ENCODE data around the gene RANGAP1.
"Not testable (repeated sequence)": the region's sequence is repeated elsewhere in the genome, so short reads cannot be mapped to it uniquely, and the experiment has no call there.

The RANGAP1 gene

GRCh38 chr22:41261541-41262249 is 24.3 kb downstream of the RANGAP1 start:
- no peak for TF ChIP-seq EZH2phosphoT487 (IDR thresholded peaks at IDR 0.05; ENCODE audit: borderline replicate concordance)
- TF ChIP-seq, protein P1, sequence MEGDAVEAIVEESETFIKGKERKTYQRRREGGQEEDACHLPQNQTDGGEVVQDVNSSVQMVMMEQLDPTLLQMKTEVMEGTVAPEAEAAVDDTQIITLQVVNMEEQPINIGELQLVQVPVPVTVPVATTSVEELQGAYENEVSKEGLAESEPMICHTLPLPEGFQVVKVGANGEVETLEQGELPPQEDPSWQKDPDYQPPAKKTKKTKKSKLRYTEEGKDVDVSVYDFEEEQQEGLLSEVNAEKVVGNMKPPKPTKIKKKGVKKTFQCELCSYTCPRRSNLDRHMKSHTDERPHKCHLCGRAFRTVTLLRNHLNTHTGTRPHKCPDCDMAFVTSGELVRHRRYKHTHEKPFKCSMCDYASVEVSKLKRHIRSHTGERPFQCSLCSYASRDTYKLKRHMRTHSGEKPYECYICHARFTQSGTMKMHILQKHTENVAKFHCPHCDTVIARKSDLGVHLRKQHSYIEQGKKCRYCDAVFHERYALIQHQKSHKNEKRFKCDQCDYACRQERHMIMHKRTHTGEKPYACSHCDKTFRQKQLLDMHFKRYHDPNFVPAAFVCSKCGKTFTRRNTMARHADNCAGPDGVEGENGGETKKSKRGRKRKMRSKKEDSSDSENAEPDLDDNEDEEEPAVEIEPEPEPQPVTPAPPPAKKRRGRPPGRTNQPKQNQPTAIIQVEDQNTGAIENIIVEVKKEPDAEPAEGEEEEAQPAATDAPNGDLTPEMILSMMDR (conservative IDR thresholded peaks at IDR 0.05; ENCODE audit: low read length): no peak
- no peaks in the 10 kb centered on the region for H3K9me2 ChIP-seq (replicated peaks; ENCODE audit: low read depth, low read length)
- H3K4me2 ChIP-seq (ENCODE audit: low read depth, low read length, poor library complexity, severe bottlenecking): no peak overlapping the region
- no peak overlapping the region for H3K4me3 ChIP-seq (ENCODE audit: low read length, poor library complexity, severe bottlenecking)
- H3F3A ChIP-seq (ENCODE audit: low read depth): no peaks in the 10 kb centered on the region
- H3K36me3 ChIP-seq (ENCODE audit: insufficient read depth, low read length): peaks cover 91% of the 10 kb centered on the region; the same call in 1 of the 2 replicates
- H3K9ac ChIP-seq (ENCODE audit: low read depth, low read length, poor library complexity, severe bottlenecking): no peak overlapping the region
- no peaks in the 10 kb centered on the region for H4K20me1 ChIP-seq (ENCODE audit: insufficient read depth, low read length, poor library complexity, severe bottlenecking)
- H3K4me1 ChIP-seq (ENCODE audit: insufficient read depth, low read length, poor library complexity, severe bottlenecking): no peaks in the 10 kb centered on the region
- no peaks in the 10 kb centered on the region for H3K9me3 ChIP-seq (ENCODE audit: insufficient read depth, low read depth, low read length)
- H3K79me2 ChIP-seq (ENCODE audit: insufficient read depth, low read length): no peaks in the 10 kb centered on the region
- no peaks in the 10 kb centered on the region for H3K27me3 ChIP-seq (ENCODE audit: insufficient read depth, low read length, poor library complexity, severe bottlenecking)
- H2AFZ ChIP-seq (ENCODE audit: low read length): no peak overlapping the region

- Histone ChIP-seq H3K4me3 (ENCODE audit: low read length, poor library complexity, severe bottlenecking) (no peak overlapping the region), H3K9ac (ENCODE audit: low read depth, low read length, poor library complexity, severe bottlenecking) (no peak overlapping the region), H3K9me2 (replicated peaks; ENCODE audit: low read depth, low read length) (no peaks in the 10 kb centered on the region), H3K4me1 (ENCODE audit: insufficient read depth, low read length, poor library complexity, severe bottlenecking) (no peaks in the 10 kb centered on the region), H3K79me2 (ENCODE audit: insufficient read depth, low read length) (no peaks in the 10 kb centered on the region), H3K36me3 (ENCODE audit: insufficient read depth, low read length) (peaks cover 93% of the 10 kb centered on the region; the same call in 1 of the 2 replicates), H3K4me2 (ENCODE audit: low read depth, low read length, poor library complexity, severe bottlenecking) (no peak overlapping the region), H4K20me1 (ENCODE audit: insufficient read depth, low read length, poor library complexity, severe bottlenecking) (no peaks in the 10 kb centered on the region), H2AFZ (ENCODE audit: low read length) (no peak overlapping the region), H3F3A (ENCODE audit: low read depth) (no peaks in the 10 kb centered on the region), H3K27me3 (ENCODE audit: insufficient read depth, low read length, poor library complexity, severe bottlenecking) (no peaks in the 10 kb centered on the region), H3K9me3 (ENCODE audit: insufficient read depth, low read depth, low read length) (no peaks in the 10 kb centered on the region)
- no peak for TF ChIP-seq EZH2phosphoT487 (IDR thresholded peaks at IDR 0.05; ENCODE audit: borderline replicate concordance)
- TF ChIP-seq, protein P1 (conservative IDR thresholded peaks at IDR 0.05; ENCODE audit: low read length): no peak
These were observed 25.1 kb downstream of the RANGAP1 start for GRCh38 chr22:41260871-41261270.

- not testable (repeated sequence) for H3K79me2 ChIP-seq (ENCODE audit: insufficient read depth, low read length); H3K27me3 ChIP-seq (ENCODE audit: insufficient read depth, low read length, poor library complexity, severe bottlenecking); H3K4me1 ChIP-seq (ENCODE audit: insufficient read depth, low read length, poor library complexity, severe bottlenecking); H2AFZ ChIP-seq (ENCODE audit: low read length); H3K9me2 ChIP-seq (replicated peaks; ENCODE audit: low read depth, low read length); H3K4me2 ChIP-seq (ENCODE audit: low read depth, low read length, poor library complexity, severe bottlenecking); H4K20me1 ChIP-seq (ENCODE audit: insufficient read depth, low read length, poor library complexity, severe bottlenecking); H3K9me3 ChIP-seq (ENCODE audit: insufficient read depth, low read depth, low read length); H3K4me3 ChIP-seq (ENCODE audit: low read length, poor library complexity, severe bottlenecking); H3K9ac ChIP-seq (ENCODE audit: low read depth, low read length, poor library complexity, severe bottlenecking); H3F3A ChIP-seq (ENCODE audit: low read depth)
- H3K36me3 ChIP-seq (ENCODE audit: insufficient read depth, low read length): peaks cover 94% of the 10 kb centered on the region; the same call in 1 of the 2 replicates
These were observed 26.2 kb downstream of the RANGAP1 start for GRCh38 chr22:41259756-41260155.

- peaks cover 94% of the 10 kb centered on the region; the same call in 1 of the 2 replicates for H3K36me3 ChIP-seq (ENCODE audit: insufficient read depth, low read length)
- no peaks in the 10 kb centered on the region for H4K20me1 ChIP-seq (ENCODE audit: insufficient read depth, low read length, poor library complexity, severe bottlenecking)
- H3K9ac ChIP-seq (ENCODE audit: low read depth, low read length, poor library complexity, severe bottlenecking): no peak overlapping the region
- no peaks in the 10 kb centered on the region for H3K27me3 ChIP-seq (ENCODE audit: insufficient read depth, low read length, poor library complexity, severe bottlenecking)
- no peaks in the 10 kb centered on the region for H3K9me3 ChIP-seq (ENCODE audit: insufficient read depth, low read depth, low read length)
- no peak overlapping the region for H3K4me3 ChIP-seq (ENCODE audit: low read length, poor library complexity, severe bottlenecking)
- H3K79me2 ChIP-seq (ENCODE audit: insufficient read depth, low read length): no peaks in the 10 kb centered on the region
- H2AFZ ChIP-seq (ENCODE audit: low read length): no peak overlapping the region
- H3F3A ChIP-seq (ENCODE audit: low read depth): no peaks in the 10 kb centered on the region
- H3K4me1 ChIP-seq (ENCODE audit: insufficient read depth, low read length, poor library complexity, severe bottlenecking): no peaks in the 10 kb centered on the region
- no peak for TF ChIP-seq EZH2phosphoT487 (IDR thresholded peaks at IDR 0.05; ENCODE audit: borderline replicate concordance)
- TF ChIP-seq, protein P1 (conservative IDR thresholded peaks at IDR 0.05; ENCODE audit: low read length): no peak
- no peak overlapping the region for H3K4me2 ChIP-seq (ENCODE audit: low read depth, low read length, poor library complexity, severe bottlenecking)
- no peaks in the 10 kb centered on the region for H3K9me2 ChIP-seq (replicated peaks; ENCODE audit: low read depth, low read length)
These were observed 28.3 kb downstream of the RANGAP1 start for GRCh38 chr22:41257696-41258095.
